OCI-LY1 (cell line): Measurements from ENCODE around the gene NEURL1B.

Source experiments
- H2AFZ ChIP-seq: fragments of 200-600 bp; sonication (generic), shearing (Covaris generic); 2 replicates; pipeline ENCODE4 v1.6.0; 2014; ENCODE audit warnings: antibody characterized with exemption, mild to moderate bottlenecking, low read length
- H3F3A ChIP-seq: fragments of 200-600 bp; sonication (generic), shearing (Covaris generic); 2 replicates; pipeline ENCODE4 v1.6.0; 2014; ENCODE audit warnings: mild to moderate bottlenecking, antibody characterized with exemption, low read length, moderate library complexity; ENCODE audit not compliant: insufficient read depth
- H3K27ac ChIP-seq: fragments of 200-600 bp; sonication (generic); 2 replicates; pipeline ENCODE4 v1.5.1; 2014; ENCODE audit warnings: low read length, mixed run types, mild to moderate bottlenecking, low read depth; ENCODE audit not compliant: poor library complexity, severe bottlenecking
- H3K27me3 ChIP-seq: fragments of 200-600 bp; sonication (generic); 2 replicates; pipeline ENCODE4 v1.6.0; 2014; ENCODE audit warnings: antibody characterized with exemption, mild to moderate bottlenecking, low read length, moderate library complexity; ENCODE audit not compliant: insufficient read depth
- H3K36me3 ChIP-seq: fragments of 200-600 bp; sonication (generic); 2 replicates; pipeline ENCODE4 v1.6.1; 2014; ENCODE audit warnings: mild to moderate bottlenecking, antibody characterized with exemption, low read length, moderate library complexity, mixed read lengths; ENCODE audit not compliant: insufficient read depth
- H3K4me1 ChIP-seq: fragments of 200-600 bp; sonication (generic); 2 replicates; pipeline ENCODE4 v1.5.1; 2014; ENCODE audit warnings: mild to moderate bottlenecking, low read length, moderate library complexity; ENCODE audit not compliant: insufficient read depth, severe bottlenecking
- H3K4me2 ChIP-seq: fragments of 200-600 bp; sonication (generic), shearing (Covaris generic); 2 replicates; pipeline ENCODE4 v1.6.1; 2014; ENCODE audit warnings: low read length
- H3K4me3 ChIP-seq: fragments of 200-600 bp; sonication (generic); 2 replicates; pipeline ENCODE4 v1.5.1; 2014; ENCODE audit warnings: low read length, low read depth, mild to moderate bottlenecking, mixed read lengths; ENCODE audit not compliant: poor library complexity, severe bottlenecking
- H3K79me2 ChIP-seq: fragments of 200-600 bp; shearing (Covaris generic); 2 replicates; pipeline ENCODE4 v1.6.1; 2016; ENCODE audit warnings: mixed run types, low read length, mixed read lengths; ENCODE audit not compliant: insufficient read depth
- H3K9ac ChIP-seq: fragments of 200-600 bp; sonication (generic), shearing (Covaris generic); 2 replicates; pipeline ENCODE4 v1.6.1; 2014; ENCODE audit warnings: mild to moderate bottlenecking, low read length, mixed read lengths
- H3K9me2 ChIP-seq: fragments of 200-600 bp; sonication (generic), shearing (Covaris generic); 2 replicates; pipeline ENCODE4 v1.6.1; 2014; ENCODE audit warnings: low read depth, mild to moderate bottlenecking, low read length, mixed read lengths
- H3K9me3 ChIP-seq: fragments of 200-600 bp; shearing (Covaris generic); 2 replicates; pipeline ENCODE4 v1.6.1; 2014; ENCODE audit warnings: low read length, mixed read lengths
- H4K20me1 ChIP-seq: fragments of 200-600 bp; sonication (generic), shearing (Covaris generic); 2 replicates; pipeline ENCODE4 v1.6.0; 2016; ENCODE audit warnings: mild to moderate bottlenecking, low read length; ENCODE audit not compliant: insufficient read depth
- CTCF ChIP-seq: fragments of 200-600 bp; sonication (generic), shearing (Covaris generic); IDR thresholded peaks from 2 replicates; pipeline ENCODE4 v1.5.1; 2017; ENCODE audit warnings: mild to moderate bottlenecking, antibody characterized with exemption, low read length, moderate library complexity, mixed read lengths
- EZH2 ChIP-seq: fragments of 200-600 bp; sonication (generic), shearing (Covaris generic); IDR thresholded peaks from 2 replicates; pipeline ENCODE4 v1.8.0; 2017; ENCODE audit warnings: borderline replicate concordance, mixed run types, mild to moderate bottlenecking, antibody characterized with exemption, low read length, moderate library complexity, mixed read lengths

NEURL1B gene

DNA sequence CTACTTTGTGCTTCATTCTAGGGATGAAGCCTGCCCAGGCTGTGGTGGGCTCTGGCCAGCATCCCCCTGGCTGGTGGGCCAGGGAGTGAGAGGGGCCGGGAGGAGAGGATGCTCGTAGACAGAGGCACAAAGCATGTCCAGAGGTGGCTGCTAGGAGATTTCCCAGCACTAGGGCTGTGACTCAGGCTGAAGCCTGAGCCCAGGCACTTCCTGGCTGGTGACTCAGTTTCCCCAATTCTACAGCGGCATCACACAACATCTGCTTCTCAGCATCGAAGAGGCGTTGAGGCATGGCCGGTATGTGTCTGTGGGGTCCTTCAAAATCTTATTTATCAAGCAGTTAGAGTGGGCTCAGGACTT is 74.3 kb downstream of the NEURL1B start:
- TF ChIP-seq CTCF (no peak), EZH2 (no peak)
- no peak overlapping the region for H3K4me3 ChIP-seq
- H3K4me2 ChIP-seq, result no peak overlapping the region
- H3K27ac ChIP-seq, result no peak overlapping the region
- no peaks in the 10 kb centered on the region for H3K9me2 ChIP-seq
- no peak overlapping the region for H2AFZ ChIP-seq
- no peaks in the 10 kb centered on the region for H3K9me3 ChIP-seq
- H3K4me1 ChIP-seq, result peaks cover 4% of the 10 kb centered on the region
- H3K27me3 ChIP-seq, result peaks cover 3% of the 10 kb centered on the region; the same call in 1 of the 2 replicates
- H3K79me2 ChIP-seq, result no peaks in the 10 kb centered on the region
- no peaks in the 10 kb centered on the region for H4K20me1 ChIP-seq
- H3K9ac ChIP-seq, result no peak overlapping the region
- no peaks in the 10 kb centered on the region for H3K36me3 ChIP-seq
- H3F3A ChIP-seq, result no peaks in the 10 kb centered on the region

DNA sequence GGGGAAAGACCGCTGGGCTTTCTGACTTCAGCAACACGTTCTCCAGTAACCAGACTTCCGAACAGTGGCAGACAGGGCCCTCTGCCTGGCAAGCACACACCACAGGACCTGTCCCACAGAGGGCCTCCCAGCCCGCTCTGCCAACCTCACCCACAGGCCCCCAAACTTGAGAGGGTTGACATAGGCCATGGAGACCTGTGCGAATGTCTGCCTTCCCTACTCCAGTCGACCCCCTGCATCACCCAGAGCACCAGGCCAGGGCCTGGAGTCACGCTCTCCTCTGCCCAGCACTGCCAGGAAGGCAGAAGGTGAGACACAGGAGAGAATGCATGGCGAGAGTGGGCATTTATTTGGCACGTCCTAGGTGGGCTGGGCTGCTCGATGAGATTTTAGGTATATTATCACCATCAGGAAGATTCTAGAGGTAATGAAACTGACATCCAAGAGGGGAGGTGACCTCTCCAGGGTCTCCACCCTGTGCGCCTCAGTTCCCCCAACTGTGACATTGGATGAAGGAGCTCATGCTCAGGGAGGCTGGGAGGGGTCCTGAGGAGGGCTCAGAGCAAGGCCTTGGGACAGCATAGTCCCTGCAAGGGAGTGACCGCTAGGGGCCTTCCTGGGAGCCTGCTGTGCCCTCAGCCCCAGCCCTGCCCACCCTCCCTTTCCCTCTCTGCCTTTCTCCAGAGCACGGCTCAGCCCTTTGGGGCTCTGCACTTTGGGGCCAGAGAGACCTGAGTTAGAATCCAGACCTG is 75.0 kb downstream of the NEURL1B start:
- Histone ChIP-seq H3K4me1 (peaks cover 4% of the 10 kb centered on the region), H3F3A (no peaks in the 10 kb centered on the region), H3K9ac (no peak overlapping the region), H2AFZ (no peak overlapping the region), H3K27me3 (peaks cover 3% of the 10 kb centered on the region; the same call in 1 of the 2 replicates), H3K36me3 (no peaks in the 10 kb centered on the region), H3K9me2 (no peaks in the 10 kb centered on the region), H3K9me3 (no peaks in the 10 kb centered on the region), H4K20me1 (no peaks in the 10 kb centered on the region), H3K79me2 (no peaks in the 10 kb centered on the region), H3K4me2 (no peak overlapping the region), H3K27ac (no peak overlapping the region), H3K4me3 (no peak overlapping the region)
- TF ChIP-seq CTCF (no peak), EZH2 (no peak)

DNA sequence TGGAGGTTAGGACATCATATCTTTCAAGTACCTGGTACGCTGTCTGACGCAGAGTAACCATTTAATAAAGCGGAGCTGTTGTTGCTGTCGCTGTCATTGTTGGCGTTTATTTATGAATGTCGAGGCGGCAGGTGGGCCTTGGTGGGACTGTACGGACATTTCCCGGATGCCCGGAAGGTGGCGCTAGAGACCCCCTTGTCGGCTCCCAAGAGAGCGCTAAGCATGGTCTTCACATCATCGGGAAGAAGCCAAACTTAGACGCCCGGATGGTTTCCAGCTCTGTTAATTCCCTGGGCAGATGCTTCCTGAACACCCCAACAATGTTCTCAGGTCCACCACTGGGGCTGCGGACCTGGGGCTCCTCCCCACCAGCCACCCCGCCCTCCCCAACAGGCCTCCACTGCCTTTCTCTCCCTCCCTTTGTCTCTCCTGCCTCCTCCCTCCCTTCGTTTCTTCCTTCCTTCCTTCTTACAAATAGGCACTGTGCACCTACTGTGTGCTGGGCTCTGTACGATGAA is 75.8 kb downstream of the NEURL1B start:
- Histone ChIP-seq H3K36me3 (no peaks in the 10 kb centered on the region), H3K4me2 (no peak overlapping the region; the same call in 1 of the 2 replicates), H3K4me1 (peaks cover 4% of the 10 kb centered on the region), H3K27ac (no peak overlapping the region), H3K9me3 (no peaks in the 10 kb centered on the region), H3F3A (no peaks in the 10 kb centered on the region), H4K20me1 (no peaks in the 10 kb centered on the region), H2AFZ (no peak overlapping the region), H3K9ac (no peak overlapping the region), H3K4me3 (no peak overlapping the region), H3K27me3 (peaks cover 3% of the 10 kb centered on the region; the same call in 1 of the 2 replicates), H3K9me2 (no peaks in the 10 kb centered on the region), H3K79me2 (no peaks in the 10 kb centered on the region)
- TF ChIP-seq EZH2 (no peak), CTCF (peak; percentile 85)
